GM18907 (cell line): ENCODE results near the gene TRMT1.
"Not testable (repeated sequence)": the region's sequence is repeated elsewhere in the genome, so short reads cannot be mapped to it uniquely, and the experiment has no call there.

ENCODE experiments used
- ATAC-seq: cut with Tn5 transposase; IDR thresholded peaks from one replicate; pipeline ENCODE4 v1.9.1; 2021; ENCODE audit warnings: mild to moderate bottlenecking, moderate library complexity; ENCODE audit not compliant: unreplicated experiment

The TRMT1 gene

DNA sequence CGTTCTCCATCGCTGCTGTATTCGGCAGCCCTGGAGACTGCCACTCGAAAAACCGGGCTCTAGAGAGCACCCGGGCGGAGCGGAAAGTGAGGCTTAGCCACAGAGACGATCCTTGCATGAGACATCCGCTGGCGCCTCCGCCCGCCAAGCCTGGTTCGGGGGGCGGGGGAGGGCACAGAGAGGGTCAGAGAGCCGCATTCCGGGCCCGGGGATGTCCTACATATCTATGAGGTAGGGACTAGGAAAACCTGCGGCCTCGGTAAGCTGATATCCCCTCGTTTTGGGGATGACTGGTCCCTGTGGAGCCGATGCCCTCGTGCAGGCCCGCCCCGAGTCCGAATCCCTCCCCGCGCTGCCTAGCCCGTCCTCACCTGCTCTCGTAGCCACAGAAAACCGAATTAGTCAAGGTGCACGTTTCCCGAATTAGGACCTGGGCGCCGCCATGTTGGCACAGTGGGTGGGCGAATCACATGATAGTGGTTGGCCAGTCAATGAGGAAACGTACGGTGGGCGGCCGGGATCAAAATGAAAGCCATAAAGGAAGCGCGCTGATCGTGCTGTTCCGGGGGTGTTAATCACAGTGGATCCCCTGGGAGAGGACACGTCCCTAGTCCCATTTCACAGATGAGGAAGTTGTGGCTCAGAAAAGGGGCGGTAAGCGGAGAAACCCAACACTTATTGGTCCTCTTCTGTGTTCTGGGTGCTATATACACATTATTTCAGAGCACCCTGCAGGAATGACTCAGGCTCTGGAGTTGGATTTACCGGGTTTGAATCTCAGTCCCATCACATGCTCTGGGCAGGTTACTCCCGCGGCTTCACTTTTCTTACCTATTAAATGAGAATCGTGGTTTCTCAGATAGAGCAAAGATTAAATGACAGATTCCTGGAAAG lies at the start of gene TRMT1:
Gene TRMT1 (minus strand): TSS at position 459 of the 894 bp plus-strand sequence. CDS start 341 bp downstream, at position 118.
- peak; percentile 54 for ATAC-seq

DNA sequence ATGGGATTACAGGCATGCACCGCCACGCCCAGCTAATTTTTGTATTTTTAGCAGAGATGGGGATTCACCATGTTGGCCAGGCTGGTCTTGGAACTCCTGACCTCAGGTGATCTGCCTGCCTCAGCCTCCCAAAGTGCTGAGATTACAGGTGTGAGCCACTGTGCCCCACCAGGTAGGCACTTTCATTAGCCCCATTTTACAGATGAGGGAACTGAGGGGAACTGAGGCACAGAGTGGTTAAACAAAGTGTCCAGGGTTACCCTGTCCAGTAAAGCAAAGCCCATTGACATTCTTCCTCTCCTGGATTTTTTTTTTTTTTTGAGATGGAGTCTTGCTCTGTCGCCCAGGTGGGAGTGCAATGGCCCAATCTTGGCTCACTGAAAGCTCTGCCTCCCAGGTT lies 49.6 kb upstream of the TRMT1 start:
- ATAC-seq, result not testable (repeated sequence)

DNA sequence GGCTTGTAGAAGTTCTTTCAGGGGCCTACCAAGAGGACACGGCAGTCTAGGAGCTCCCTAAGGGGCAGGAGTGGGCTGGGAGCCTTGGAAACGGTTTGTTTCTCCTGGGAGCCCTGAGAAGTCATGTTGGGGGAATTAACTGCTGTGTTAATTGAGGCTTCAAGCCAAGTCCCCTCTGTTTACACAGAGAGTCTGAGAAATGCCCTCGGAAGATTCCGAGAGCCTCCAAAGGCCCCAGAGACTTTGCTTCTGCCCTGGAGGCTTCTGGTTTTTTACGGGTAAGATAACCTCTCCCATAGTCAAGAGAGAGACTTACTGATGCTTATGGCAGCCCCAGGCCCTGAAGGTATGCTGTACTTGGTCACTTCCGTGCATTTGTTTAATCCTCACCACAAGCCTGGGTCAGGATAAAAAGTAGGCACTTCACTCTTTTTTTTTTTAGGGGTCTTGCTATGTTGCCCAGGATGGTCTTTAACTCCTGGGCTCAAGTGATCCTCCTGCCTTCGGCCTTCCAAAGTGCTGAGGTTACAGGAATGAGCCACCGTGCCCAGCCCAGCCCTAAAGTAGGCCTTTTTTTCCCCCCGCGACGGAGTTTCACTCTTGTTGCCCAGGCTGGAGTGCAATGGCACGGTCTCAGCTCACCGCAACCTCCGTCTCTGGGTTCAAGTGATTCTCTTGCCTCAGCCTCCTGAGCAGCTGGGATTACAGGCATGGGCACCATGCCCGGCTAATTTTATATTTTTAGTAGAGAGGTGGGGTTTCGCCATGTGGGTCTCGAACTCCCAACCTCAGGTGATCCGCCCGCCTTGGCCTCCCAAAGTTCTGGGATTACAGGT lies 48.8 kb upstream of the TRMT1 start:
- no peak for ATAC-seq

DNA sequence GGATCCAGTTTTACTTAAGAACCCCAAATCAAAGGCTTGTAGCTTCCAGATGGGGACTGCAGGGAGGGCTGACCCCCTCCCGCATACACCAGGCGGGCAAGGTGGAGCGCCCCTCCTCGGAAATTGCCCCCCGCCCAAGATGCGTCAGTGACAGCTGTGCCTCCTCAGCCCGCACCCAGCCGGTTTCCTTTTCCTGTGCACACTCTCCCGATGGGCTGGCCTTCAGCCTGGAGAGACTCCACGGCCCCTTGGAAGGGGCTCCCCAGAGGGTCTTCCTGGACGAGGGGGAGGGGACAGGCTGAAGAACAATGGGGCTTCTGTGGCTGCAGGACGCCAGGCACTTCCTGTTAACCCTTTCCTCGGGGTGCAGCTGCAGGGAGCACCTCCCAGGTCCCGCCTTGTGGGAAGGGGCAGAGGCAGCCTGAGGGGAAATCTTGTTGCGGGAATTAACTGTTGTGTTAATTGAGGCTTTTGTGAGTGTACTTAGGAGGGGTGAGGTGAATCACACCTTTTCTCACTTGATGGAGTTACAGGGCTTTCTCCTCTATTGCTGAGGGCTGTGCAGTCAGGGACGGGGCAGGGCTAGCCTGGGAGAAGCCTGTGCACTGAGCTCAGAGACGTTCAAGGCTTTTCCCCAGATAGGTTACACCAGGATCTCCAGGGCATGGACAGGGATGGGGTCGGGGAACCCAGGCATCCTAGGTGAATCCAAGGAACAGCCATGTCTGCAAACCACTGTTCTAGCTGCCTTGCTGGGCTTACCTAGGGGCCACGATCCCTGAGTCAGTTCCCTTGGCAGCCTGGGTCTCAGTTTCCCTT lies 48.0 kb upstream of the TRMT1 start:
- ATAC-seq, result no peak

DNA sequence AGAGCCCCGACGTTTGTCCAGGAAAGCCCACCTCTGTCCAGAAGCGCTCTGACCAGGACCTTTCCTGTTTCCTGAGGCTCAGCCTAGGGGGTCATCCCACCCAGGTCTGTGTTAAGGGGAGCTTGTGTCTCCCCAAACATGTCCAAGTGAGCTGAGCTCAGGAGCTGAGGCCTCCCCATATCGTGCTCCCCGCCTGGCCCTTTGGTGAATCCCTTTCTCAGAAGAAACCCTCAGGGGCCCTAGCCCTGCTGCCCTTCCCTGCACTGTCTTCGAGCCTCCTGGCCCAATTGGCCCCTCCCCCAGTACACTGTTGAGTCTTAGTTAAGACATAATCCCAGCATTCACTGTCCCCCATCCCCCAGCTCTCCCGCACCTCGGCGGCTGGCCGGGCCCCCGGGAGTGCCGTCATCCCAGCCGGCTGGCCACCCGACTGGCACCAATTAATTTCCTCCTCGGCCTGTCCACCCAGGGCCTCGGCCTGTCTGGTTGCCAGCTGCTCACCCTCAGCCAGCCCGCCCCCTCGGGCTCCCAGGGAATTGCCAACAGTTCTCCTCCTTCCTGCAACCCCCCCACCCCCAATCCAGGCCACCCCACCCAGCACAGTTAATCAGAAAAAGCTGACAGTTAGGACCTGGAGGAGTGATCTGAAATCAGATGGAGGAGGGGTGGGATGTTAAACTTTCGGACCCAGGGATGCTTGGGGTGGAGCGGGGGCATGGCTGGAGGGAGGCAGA lies 47.2 kb upstream of the TRMT1 start:
- ATAC-seq, result no peak

DNA sequence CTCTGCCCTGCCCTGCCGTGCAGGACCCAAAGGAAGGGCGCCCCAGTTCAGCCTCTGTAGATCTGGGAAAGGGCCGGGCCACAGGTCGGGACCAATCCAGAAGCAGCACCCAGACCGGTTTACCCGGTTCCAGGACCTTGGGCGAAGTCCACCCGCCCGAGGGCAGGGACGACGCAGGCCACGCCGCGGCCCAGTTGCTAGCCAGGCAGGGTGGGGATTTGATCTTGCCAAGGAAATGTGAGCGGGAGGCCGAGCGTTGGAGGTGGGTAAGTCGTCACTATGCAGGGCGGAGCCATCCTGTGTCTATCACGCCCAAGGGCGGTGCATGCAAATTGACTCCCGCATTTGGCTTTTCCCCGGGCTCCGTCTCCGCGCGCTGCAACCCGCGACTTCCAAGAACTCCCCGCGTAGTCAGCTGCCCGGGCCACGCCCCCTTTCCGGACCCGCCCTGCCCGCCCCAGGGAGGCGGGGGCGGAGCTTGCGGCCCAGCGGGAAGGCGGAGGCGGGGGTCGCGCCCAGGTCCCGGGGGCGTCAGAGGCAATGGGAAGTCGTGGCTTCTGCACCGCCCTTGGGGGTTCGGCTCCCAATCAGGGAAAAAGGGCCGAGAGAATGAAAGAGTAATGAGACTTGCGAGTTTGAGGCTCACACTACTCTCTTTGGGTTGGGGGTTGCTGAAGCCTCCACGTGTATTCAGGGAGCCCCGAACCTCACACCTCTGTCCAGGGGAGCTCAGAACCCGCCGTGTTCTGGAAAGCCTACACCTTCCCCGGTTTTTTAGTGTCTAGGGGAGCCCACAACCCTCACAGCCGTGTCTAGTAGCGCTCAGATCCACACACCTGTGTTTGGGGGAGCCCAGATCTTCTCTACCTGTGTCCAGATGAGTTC lies 46.4 kb upstream of the TRMT1 start:
- ATAC-seq, result peak; percentile 47

DNA sequence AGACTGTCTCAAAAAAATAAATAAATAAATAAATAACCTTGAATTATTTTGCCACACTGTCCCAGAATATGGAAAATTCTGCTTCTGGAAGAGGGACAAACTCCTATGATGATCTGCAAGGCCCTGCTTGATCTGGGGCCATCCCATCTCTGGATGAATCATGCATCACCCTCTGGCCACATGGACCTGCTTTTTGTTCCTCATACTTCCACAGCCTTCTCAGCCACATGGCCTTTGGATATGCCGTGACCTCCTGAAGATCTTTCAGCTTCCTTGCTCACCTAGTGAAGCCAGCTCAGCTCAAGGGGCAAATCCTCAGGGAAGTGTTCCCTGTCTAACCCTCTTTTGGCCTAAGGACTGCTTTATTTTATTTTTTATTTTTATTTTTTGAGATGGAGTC lies 44.0 kb upstream of the TRMT1 start:
- no peak for ATAC-seq

DNA sequence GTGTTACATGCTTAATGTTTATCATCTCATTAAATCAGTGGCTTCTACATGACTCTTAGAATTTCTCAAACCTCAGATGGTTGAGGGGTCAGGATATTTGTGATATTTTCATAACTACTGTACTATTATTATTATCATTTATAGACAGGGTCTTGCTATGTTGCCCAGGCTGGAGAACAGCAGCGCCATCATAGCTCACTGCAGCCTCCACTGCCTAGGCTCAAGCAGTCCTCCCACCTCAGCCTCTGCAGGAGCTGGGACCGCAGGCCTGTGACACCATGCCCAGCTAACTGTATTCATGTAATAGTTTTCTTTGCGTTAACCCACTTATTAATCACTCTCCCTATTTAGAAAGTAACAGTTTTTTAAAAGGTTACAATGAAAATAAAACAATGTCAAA lies 43.2 kb upstream of the TRMT1 start:
- ATAC-seq, result no peak

DNA sequence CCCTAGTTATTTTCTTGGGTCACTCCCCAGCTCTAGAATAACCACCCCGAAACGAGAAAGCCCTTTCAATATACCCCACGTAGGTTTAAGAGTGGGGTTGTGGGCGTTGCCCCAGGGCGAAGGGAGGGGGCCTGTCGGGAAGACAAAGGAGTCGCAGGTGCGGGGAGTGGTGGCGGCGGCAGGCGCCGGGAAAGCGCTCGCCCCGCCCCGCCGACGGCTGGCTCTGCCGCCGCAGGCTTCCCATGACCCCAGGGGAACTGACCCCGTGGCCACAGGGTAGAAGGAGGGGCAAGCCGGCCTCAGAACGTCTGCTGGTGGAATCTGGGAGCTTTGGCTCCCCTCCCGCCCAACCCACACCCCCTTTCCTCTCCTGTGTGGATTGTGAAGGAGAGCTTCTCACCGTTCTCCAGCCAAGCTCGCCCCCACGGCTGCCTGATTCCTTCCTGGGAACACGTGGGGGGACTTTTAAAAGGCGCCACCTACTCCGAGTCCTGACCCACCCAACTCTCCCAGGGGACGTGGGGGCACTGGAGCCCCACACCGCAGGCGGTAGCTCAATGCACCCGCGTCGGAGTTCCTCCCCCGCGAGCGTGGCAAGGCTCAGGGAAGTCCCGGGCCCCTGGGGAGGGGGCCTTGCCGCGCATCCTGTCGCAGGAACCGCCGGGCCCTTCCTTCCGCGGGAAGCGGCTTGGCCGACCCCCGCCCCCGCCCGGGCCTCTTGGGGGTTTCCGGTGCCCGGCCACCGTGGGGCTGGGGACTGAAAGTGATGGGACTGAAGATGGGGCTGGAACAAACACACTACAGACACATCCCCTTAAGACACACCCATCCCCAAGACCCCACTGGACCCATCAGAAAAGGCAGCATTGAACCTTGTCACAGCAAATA lies 39.2 kb upstream of the TRMT1 start:
- peak; percentile 24 for ATAC-seq

DNA sequence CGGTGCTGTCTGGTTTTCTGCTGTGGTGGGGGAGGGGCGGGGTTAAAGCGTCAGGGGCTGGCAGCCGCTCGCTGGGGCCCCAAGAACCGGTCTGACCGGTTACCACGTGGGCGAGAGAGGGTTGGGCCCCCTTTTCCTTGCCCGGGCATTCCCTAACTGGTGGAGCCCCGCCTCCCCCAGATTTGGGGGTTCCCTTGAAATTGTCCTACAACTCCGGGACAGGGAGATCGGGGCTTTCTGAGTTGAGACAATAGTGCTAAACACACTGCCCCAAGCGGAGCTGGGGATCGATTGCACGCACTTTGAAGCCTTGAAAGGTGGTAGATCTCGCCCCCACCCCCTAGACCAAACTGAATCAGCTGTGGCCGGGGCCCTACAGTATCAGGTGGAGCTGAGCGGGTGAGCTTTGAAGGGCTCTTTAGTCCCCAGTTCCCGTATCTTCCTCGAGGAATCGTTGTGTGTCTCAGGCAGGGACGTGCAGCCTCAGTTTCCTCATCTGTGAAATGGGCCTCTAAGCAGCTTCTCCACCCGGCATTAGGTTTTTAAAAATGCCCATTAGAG lies 38.5 kb upstream of the TRMT1 start:
- ATAC-seq, result no peak

DNA sequence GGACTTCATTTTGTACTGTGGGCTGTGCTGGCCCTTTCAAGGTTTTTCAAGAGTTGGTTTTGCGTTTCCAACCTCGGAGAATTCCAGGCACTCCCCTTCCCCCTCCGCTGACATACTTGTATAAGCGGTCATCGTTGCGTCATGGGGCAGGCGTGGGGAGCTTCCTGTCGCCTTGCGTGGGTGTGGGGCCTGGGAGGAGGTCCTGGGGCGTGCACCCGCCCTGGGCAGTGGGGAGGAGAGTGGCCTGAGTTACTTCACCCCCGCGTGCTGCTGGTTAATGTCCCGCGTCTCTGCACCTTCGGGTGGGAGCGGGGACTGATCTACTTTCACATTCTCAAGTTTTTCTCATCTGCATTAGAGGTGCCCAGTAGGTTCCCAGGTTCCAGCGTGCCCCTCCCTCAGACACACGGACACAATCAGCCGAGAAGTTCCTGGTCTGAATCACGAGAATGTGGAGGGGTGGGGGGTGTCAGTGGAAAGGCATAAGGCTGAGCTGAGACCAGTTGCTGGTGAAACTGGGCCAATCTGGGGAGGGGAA lies 37.8 kb upstream of the TRMT1 start:
- ATAC-seq, result no peak

DNA sequence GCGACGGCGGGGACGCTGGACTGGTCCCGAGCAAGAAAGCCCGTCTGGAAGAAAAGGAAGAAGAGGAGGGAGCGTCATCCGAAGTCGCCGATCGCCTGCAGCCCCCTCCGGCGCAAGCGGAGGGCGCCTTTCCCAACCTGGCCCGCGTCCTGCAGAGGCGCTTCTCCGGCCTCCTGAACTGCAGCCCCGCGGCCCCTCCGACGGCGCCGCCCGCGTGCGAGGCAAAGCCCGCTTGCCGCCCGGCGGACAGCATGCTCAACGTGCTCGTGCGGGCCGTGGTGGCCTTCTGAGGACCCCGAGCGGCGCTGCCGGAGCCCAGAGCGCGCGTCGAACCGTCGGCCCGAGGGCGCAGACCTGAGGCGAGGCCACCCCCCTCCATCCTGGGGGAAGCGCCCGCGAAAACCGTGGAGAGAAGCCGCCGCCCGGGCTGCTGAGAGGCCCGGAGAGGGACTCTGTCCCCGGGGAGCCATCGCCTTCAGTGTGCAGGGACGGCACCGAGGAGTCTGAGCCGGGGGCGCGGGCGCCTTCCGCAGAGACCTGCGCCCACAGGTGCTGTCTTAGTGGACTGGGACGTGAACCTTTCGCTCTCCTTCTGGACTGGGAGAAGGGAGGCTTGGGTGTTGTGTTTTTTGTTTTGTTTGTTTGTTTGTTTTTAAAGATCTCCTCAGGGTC lies 37.2 kb upstream of the TRMT1 start:
- no peak for ATAC-seq

DNA sequence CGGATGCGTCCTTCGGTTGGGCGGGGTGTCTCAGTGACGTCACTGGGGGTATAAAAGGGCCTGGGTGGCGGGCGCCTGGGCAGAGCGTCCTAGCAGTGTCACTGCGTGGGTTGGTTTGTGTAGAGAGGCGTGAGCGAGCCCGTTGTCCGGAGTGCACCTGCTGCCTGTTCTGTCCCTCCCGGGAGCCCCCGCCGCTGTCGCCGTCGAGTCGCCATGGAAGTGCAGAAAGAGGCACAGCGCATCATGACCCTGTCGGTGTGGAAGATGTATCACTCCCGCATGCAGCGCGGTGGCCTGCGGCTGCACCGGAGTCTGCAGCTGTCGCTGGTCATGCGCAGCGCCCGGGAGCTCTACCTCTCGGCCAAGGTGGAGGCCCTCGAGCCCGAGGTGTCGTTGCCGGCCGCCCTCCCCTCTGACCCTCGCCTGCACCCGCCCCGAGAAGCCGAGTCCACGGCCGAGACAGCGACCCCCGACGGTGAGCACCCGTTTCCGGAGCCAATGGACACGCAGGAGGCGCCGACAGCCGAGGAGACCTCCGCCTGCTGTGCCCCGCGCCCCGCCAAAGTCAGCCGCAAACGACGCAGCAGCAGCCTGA lies 36.5 kb upstream of the TRMT1 start:
- peak; percentile 34 for ATAC-seq

DNA sequence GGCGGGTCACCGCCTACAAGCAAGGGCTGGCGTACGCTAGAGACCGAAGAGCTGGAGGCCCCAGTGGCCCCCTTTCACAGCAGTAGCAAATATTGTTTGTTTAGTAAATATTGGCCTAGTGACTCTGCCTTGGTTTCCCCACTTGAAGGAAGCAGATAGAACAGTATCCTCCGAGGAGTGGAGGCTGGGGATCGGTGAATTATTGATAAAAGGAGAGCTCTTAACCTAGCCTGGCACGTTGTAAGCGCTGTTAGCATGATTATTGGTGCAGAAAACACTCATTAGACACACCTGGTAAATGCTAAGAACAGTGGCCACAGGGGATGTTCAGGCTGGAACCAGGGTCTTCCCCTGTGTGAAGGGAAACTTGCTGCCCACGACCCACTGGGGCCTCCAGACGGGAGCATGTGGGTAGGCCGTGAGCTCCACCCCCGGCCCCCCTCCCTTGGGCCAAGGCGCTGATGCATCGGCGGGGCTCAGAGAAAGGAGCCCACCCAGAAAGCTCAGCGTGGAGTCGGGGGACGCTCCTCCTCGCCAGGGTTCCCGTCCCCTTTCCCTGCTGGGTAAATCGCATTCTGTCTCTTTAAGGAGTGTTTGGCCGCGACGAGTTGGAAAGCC lies 35.9 kb upstream of the TRMT1 start:
- peak; percentile 6 for ATAC-seq

DNA sequence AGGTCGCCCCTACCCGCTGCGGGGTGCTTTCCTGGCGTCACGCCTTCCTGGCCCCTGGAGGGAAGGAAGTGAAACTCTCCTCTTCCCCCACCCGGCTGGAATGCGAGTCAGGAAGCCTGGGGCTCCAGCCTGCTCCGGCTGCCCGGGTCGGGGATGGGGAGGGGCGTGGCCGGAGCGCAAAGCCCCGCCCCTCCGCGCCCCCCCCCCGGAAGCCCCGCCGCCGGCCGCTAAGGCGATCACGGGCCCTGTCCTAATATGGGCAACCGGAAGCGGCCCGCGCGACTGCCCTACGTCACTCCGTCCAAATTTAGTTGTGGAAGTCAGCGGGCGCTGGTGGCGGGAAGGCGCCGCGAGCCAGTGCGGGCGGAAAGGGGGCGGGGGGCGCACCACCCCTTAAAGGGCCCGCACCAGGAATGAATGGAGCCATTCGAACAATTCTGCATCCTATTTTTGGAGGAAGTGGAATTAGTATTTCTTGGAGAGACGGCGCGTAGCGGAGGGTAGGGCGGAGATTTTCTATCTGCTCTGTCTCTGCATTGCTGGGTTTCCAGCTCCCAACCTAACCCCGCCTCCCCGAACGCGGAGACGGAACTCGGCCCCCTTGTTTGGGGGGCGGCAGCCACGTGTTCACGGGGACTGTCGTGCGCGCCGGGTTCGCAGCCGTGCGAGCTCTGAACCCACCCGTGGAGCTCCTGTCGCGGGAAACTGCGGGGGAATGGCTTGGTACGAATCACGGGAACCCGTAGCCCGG lies 35.2 kb upstream of the TRMT1 start:
- ATAC-seq, result peak; percentile 35
